ENCODE measurements around the gene CDC42BPG.
"Not testable (repeated sequence)": the region's sequence is repeated elsewhere in the genome, so short reads cannot be mapped to it uniquely, and the experiment has no call there.

Gene CDC42BPG

GRCh38 chr11:64849598-64850356 lies 5.3 kb upstream of the CDC42BPG start:
- DNase-seq (ENCODE audit: low read depth, low spot score), result no peak

- peak; percentile 48 for DNase-seq (ENCODE audit: low read depth, low spot score)
Measured at GRCh38 chr11:64848826-64849597, 4.6 kb upstream of the CDC42BPG start.

- DNase-seq (ENCODE audit: low read depth, low spot score), result no peak
Measured at GRCh38 chr11:64848214-64848825, 3.9 kb upstream of the CDC42BPG start.

- DNase-seq (ENCODE audit: low read depth, low spot score), result peak; percentile 95
Measured at GRCh38 chr11:64846998-64847666, 2.7 kb upstream of the CDC42BPG start.

GRCh38 chr11:64845776-64846129 lies 1.3 kb upstream of the CDC42BPG start:
- not testable (repeated sequence) for DNase-seq (ENCODE audit: low read depth, low spot score)

GRCh38 chr11:64845129-64845775 lies 799 bp upstream of the CDC42BPG start:
- DNase-seq (ENCODE audit: low read depth, low spot score), result no peak

- no peak for DNase-seq (ENCODE audit: low read depth, low spot score)
Measured at GRCh38 chr11:64843686-64844329, 645 bp downstream of the CDC42BPG start.

GRCh38 chr11:64842851-64843685 lies 1.4 kb downstream of the CDC42BPG start:
- DNase-seq (ENCODE audit: low read depth, low spot score), result peak; percentile 88

GRCh38 chr11:64842366-64842759 lies 2.1 kb downstream of the CDC42BPG start:
- DNase-seq (ENCODE audit: low read depth, low spot score), result peak; percentile 90

- DNase-seq (ENCODE audit: low read depth, low spot score), result no peak
Measured at GRCh38 chr11:64841592-64842365, 2.7 kb downstream of the CDC42BPG start.

- no peak for DNase-seq (ENCODE audit: low read depth, low spot score)
Measured at GRCh38 chr11:64839887-64840782, 4.3 kb downstream of the CDC42BPG start.

- DNase-seq (ENCODE audit: low read depth, low spot score), result no peak
Measured at GRCh38 chr11:64839335-64839734, 5.1 kb downstream of the CDC42BPG start.

- DNase-seq (ENCODE audit: low read depth, low spot score), result no peak
Measured at GRCh38 chr11:64838600-64839334, 5.7 kb downstream of the CDC42BPG start.

GRCh38 chr11:64837887-64838351 lies 6.5 kb downstream of the CDC42BPG start:
- DNase-seq (ENCODE audit: low read depth, low spot score), result no peak

GRCh38 chr11:64836448-64837072 lies 7.9 kb downstream of the CDC42BPG start:
- no peak for DNase-seq (ENCODE audit: low read depth, low spot score)

- DNase-seq (ENCODE audit: low read depth, low spot score), result no peak
Measured at GRCh38 chr11:64835616-64836447, 8.6 kb downstream of the CDC42BPG start.
